GM15510 (cell line): Measurements from ENCODE around the gene GOLGA6A.
"Not testable (repeated sequence)": the region's sequence is repeated elsewhere in the genome, so short reads cannot be mapped to it uniquely, and the experiment has no call there.

Experiments
- POLR2A ChIP-seq: IDR thresholded peaks from 3 replicates; pipeline ENCODE4 v1.6.1; 2011; ENCODE audit warnings: borderline replicate concordance; ENCODE audit not compliant: insufficient read length; ENCODE audit errors: extremely low read depth

Gene GOLGA6A

GRCh38 chr15:74082450-74082849, at the start of gene GOLGA6A:
Gene GOLGA6A (minus strand): TSS chr15:74082550. CDS start chr15:74082509, 41 bp downstream.
- TF ChIP-seq POLR2A: not testable (repeated sequence)

- TF ChIP-seq POLR2A: no peak
These were observed 49.5 kb upstream of the GOLGA6A start for GRCh38 chr15:74131628-74132413.

GRCh38 chr15:74130849-74131627, 48.7 kb upstream of the GOLGA6A start:
- TF ChIP-seq POLR2A: no peak

- TF ChIP-seq POLR2A: no peak
These were observed 48.0 kb upstream of the GOLGA6A start, which contains the start of gene ISLR2 for GRCh38 chr15:74130155-74130848. Gene ISLR2 (plus strand): TSS chr15:74130586. CDS start chr15:74132755, 2,169 bp downstream.

- no peak for TF ChIP-seq POLR2A
These were observed 47.3 kb upstream of the GOLGA6A start for GRCh38 chr15:74129586-74130154.

- no peak for TF ChIP-seq POLR2A
These were observed 46.6 kb upstream of the GOLGA6A start for GRCh38 chr15:74128785-74129585.

GRCh38 chr15:74127954-74128784, 45.8 kb upstream of the GOLGA6A start:
- TF ChIP-seq POLR2A: no peak

GRCh38 chr15:74127255-74127953, 45.1 kb upstream of the GOLGA6A start:
- no peak for TF ChIP-seq POLR2A

- TF ChIP-seq POLR2A: no peak
These were observed 42.4 kb upstream of the GOLGA6A start for GRCh38 chr15:74124759-74125158.

GRCh38 chr15:74124196-74124595, 41.8 kb upstream of the GOLGA6A start:
- TF ChIP-seq POLR2A: no peak

- no peak for TF ChIP-seq POLR2A
These were observed 41.3 kb upstream of the GOLGA6A start for GRCh38 chr15:74123658-74124057.

- no peak for TF ChIP-seq POLR2A
These were observed 40.7 kb upstream of the GOLGA6A start for GRCh38 chr15:74123131-74123429.

GRCh38 chr15:74122403-74123130, 40.2 kb upstream of the GOLGA6A start:
- no peak for TF ChIP-seq POLR2A

- no peak for TF ChIP-seq POLR2A
These were observed 39.5 kb upstream of the GOLGA6A start for GRCh38 chr15:74121858-74122257.
